Activated T-cell treated with anti-CD3 and anti-CD28 coated beads, Interleukin-2, amount 50 U/mL, for 72 hours (primary cell): ENCODE results near the gene PAX5. TPM values are rescaled to one million over a fixed set of nuclear protein-coding genes. Genes with fewer than 3 reads are reported as not detected.
A peak's percentile ranks its signal among the peaks of the same experiment; 100 is the strongest.
"Not testable (repeated sequence)": the region's sequence is repeated elsewhere in the genome, so short reads cannot be mapped to it uniquely, and the experiment has no call there.

Experiments
- ATAC-seq, 2 donors: fragments of 150-1000 bp; cut with Tn5 transposase; replicated peaks in 1 of 2; 2 replicates each; pipeline ENCODE4 v1.10.0; 2021; ENCODE audit warnings: moderate library complexity in 2 of 2, mild to moderate bottlenecking in 1 of 2
- DNase-seq, 2 donors: peaks; one replicate each; pipeline ENCODE4 v3.0.0; 2021 to 2022; ENCODE audit warnings: mixed read lengths in 1 of 2
- H3K27ac Mint-ChIP-seq: one replicate; pipeline ENCODE4 v1.8.0; 2022; ENCODE audit warnings: mild to moderate bottlenecking, moderate library complexity, mixed read lengths
- H3K27me3 Mint-ChIP-seq: one replicate; pipeline ENCODE4 v1.8.0; 2022; ENCODE audit warnings: low read depth, mixed read lengths
- H3K36me3 Mint-ChIP-seq, 2 donors: one replicate each; pipeline ENCODE4 v1.8.0; 2022; ENCODE audit warnings: mixed read lengths in 2 of 2, mild to moderate bottlenecking in 1 of 2; ENCODE audit not compliant: insufficient read depth in 2 of 2
- H3K4me1 Mint-ChIP-seq: one replicate; pipeline ENCODE4 v1.8.0; 2022; ENCODE audit warnings: low read depth, mixed read lengths
- H3K4me3 Mint-ChIP-seq, 2 donors: one replicate each; pipeline ENCODE4 v1.8.0; 2022; ENCODE audit warnings: mild to moderate bottlenecking in 2 of 2, mixed read lengths in 2 of 2, moderate library complexity in 2 of 2
- H3K9me3 Mint-ChIP-seq, 2 donors: one replicate each; pipeline ENCODE4 v1.8.0; 2022; ENCODE audit warnings: mixed read lengths in 2 of 2
- total RNA-seq, 2 donors: library from RNA; stranded (reverse); gene quantifications; one replicate each; pipeline ENCODE4 v1.2.3, GENCODE V29; 2022

Gene PAX5
- total RNA-seq, 2 donors from 2014 or later = 2.2 TPM

DNA sequence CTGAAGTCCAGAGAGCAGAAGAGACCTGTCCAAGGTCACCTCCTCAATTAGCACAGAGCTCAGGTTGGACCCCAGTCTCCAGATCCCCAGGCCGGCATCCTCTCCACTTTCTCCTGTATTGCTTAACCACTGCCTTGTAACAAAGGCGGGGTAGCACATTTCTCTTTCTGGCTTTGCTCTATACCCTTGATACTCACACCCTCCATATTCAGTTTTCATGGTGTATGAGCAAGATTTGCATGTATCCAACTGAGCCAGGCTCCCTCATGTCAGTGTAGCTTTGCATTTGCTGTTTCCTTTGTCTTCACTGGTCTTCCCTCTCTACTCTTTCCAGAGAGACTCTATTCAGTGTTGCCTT is 20.3 kb upstream of the PAX5 start:
- H3K36me3 Mint-ChIP-seq, ATAC-seq, H3K9me3 Mint-ChIP-seq, H3K4me1 Mint-ChIP-seq, H3K4me3 Mint-ChIP-seq, H3K27ac Mint-ChIP-seq, DNase-seq: not testable (repeated sequence)
- H3K27me3 Mint-ChIP-seq = peaks cover 49% of the 10 kb centered on the region

- DNase-seq (no peak), ATAC-seq (no peak)
- no peaks in the 10 kb centered on the region for H3K36me3 Mint-ChIP-seq
- no peak overlapping the region for H3K27ac Mint-ChIP-seq
- H3K9me3 Mint-ChIP-seq = no peaks in the 10 kb centered on the region
- no peaks in the 10 kb centered on the region for H3K4me1 Mint-ChIP-seq
- H3K27me3 Mint-ChIP-seq = peaks cover 46% of the 10 kb centered on the region
- H3K4me3 Mint-ChIP-seq = no peak overlapping the region
These were observed 19.8 kb upstream of the PAX5 start for GRCh38 chr9:37053684-37054362.

DNA sequence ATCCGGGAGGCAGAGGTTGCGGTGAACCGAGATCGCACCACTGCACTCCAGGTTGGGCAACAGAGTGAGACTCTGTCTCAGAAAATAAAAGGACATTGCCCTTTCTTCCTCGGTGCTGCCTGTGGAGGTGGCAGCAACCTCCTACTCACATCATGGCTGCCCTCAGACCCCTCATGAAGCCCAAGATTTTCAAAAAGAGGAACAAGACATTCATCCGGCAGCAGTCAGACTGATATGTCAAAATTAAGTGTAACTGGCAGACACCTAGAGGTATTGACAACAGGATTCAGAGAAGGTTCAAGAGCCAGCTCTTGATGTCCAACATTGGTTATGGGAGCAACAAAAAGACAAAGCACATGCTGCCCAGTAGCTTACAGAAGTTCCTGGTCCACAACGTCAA is 12.6 kb upstream of the PAX5 start:
- no peak for DNase-seq
- Mint-ChIP-seq H3K9me3 (no peaks in the 10 kb centered on the region), H3K4me1 (no peaks in the 10 kb centered on the region), H3K27ac (no peak overlapping the region), H3K27me3 (peaks cover 47% of the 10 kb centered on the region), H3K36me3 (no peaks in the 10 kb centered on the region), H3K4me3 (no peak overlapping the region)
- ATAC-seq = no peak

DNA sequence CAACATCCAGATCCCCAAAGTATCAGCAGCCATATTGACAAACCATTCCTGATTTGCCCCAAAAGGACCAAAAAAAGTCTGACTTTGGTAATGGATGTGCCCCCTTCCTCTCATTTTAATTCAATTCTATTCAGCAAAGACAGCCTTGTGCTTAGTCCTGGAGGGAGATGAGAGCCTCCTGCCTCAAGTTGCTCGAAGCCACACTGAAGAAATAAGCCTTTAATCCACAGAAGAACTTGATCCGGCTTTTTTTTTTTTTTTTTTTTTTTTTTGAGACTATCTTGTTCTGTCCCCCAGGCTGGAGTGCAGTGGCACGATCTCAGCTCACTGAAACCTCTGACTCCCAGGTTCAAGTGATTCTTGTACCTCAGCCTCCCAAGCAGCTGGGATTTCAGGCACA is 8.4 kb upstream of the PAX5 start:
- DNase-seq (no peak), ATAC-seq (no peak)
- no peaks in the 10 kb centered on the region for H3K9me3 Mint-ChIP-seq
- H3K4me3 Mint-ChIP-seq = no peak overlapping the region
- no peak overlapping the region for H3K27ac Mint-ChIP-seq
- peaks cover 76% of the 10 kb centered on the region for H3K27me3 Mint-ChIP-seq
- peaks cover 2% of the 10 kb centered on the region for H3K4me1 Mint-ChIP-seq
- no peaks in the 10 kb centered on the region for H3K36me3 Mint-ChIP-seq

DNA sequence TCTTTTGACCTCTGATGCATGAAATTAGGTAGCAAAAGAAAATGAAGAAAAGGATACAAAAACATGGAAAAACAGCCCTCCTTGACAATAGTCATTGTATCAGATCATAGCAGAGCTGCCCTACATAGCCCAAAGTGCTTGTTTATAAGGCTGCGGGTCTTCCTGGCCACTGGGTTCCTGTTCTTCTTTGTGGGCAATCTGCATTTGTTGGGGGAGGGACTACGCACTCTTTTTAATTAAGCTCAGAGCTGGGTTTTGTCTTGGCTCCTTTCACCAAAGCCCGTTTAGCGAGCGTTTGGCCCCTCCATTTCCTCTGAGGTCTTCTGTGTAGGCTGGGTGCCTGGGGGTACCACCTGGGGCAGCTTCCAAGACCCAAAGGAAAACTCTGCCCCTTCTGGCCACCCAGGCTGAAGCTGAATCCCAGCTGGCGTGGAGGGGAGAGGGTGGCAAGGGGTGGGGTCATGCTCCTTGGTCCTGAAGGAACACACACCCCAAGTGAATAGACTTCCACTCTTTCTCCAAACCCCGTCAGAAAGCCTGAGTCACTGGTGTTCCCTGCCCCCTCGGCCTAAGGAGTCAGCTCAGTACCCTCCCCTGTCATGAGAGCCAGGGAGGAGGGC is 6.5 kb upstream of the PAX5 start:
- no peak overlapping the region for H3K4me3 Mint-ChIP-seq
- no peak overlapping the region for H3K27ac Mint-ChIP-seq
- H3K4me1 Mint-ChIP-seq = peaks cover 16% of the 10 kb centered on the region
- ATAC-seq (no peak), DNase-seq (no peak)
- H3K27me3 Mint-ChIP-seq = peaks cover 79% of the 10 kb centered on the region
- H3K36me3 Mint-ChIP-seq = peaks cover 4 to 9% of the 10 kb centered on the region in 2 donors
- H3K9me3 Mint-ChIP-seq = no peaks in the 10 kb centered on the region

DNA sequence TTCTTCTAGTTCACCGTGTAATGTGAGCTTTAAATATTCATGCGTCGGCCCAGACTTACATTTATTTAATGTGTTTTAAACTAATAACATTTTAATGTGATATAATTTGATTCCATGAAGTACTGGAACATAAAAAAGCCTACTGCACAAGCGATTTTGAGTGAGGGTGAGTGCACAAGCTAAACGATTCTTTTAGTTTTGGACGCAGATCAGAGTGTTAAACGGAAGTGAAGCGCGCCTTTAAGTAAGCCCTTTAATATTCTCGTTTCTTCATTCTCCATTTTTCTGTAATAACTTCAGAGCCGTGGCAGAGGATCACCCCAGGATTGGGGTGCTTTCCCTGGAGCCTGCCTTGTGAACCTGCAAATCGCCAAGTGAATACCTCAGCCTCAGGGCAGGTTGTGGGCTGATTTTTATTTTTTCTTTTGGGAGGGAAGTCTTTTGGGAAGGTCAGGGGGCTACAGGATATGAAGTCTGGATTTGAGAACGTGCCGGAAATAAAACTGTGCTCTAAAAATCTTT is 4.9 kb upstream of the PAX5 start:
- H3K27me3 Mint-ChIP-seq = peaks cover 78% of the 10 kb centered on the region
- DNase-seq (no peak), ATAC-seq (no peak)
- peaks cover 27% of the 10 kb centered on the region for H3K4me1 Mint-ChIP-seq
- H3K36me3 Mint-ChIP-seq = peaks cover 4 to 9% of the 10 kb centered on the region in 2 donors
- H3K27ac Mint-ChIP-seq = no peak overlapping the region
- H3K9me3 Mint-ChIP-seq = no peaks in the 10 kb centered on the region
- no peak overlapping the region for H3K4me3 Mint-ChIP-seq

- no peak for DNase-seq
- Mint-ChIP-seq H3K27ac (no peak overlapping the region), H3K9me3 (no peaks in the 10 kb centered on the region), H3K4me3 (peak overlapping the region; percentile 90), H3K27me3 (peaks cover 76% of the 10 kb centered on the region), H3K36me3 (peaks cover 4 to 9% of the 10 kb centered on the region in 2 donors), H3K4me1 (peaks cover 27% of the 10 kb centered on the region)
- ATAC-seq = no peak
These were observed 4.4 kb upstream of the PAX5 start for GRCh38 chr9:37038302-37038942.

DNA sequence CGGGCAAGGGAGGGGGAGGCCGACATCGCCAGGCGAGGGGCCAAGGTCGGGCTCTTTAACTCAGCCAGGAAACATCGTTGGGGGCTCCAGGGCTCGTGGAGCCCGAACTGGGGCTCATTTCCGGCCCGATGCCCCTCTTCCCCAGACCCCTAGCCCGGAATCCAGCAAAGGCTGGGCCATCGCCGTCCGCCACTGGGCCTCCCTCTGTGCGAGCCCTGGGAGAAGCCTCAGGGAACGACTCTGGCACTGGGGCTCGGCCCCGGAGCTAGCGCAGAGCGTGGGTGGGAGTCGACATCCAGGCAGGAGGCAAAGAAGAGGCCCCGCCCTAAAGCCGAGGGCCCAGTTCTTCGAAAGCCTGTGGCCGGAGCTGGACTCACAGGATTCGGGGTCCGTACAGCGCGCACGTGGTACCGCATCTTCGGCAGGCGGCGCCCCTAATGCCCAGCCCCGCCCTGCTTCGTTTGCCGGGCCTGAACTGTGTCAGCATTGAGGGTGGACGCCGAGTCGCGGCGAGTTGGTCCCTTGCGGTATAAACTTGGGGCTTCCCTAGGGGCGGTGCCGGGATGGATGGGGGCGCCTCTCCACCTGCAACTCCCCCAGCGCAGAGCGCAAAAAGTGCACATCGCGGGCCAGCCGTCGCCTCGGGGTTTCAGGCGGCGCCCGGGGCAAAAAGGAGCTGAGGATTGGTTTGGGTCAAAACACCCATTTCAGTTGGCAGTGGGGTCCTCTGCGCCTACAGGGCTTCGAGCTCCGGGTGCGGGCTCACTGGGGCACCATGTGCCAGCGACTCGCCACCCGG is 3.6 kb upstream of the PAX5 start:
- Mint-ChIP-seq H3K27me3 (peaks cover 76% of the 10 kb centered on the region), H3K9me3 (no peaks in the 10 kb centered on the region), H3K27ac (peak overlapping the region; percentile 64), H3K4me1 (peaks cover 27% of the 10 kb centered on the region), H3K4me3 (peak overlapping the region; percentile 90), H3K36me3 (peaks cover 4 to 9% of the 10 kb centered on the region in 2 donors)
- DNase-seq (peak in 1 of 2 donors; percentile 24), ATAC-seq (peak in 1 of 2 donors; percentile 16)

GRCh38 chr9:37036776-37037502 is 2.9 kb upstream of the PAX5 start:
- Mint-ChIP-seq H3K4me3 (peak overlapping the region; percentile 90), H3K9me3 (no peaks in the 10 kb centered on the region), H3K4me1 (peaks cover 27% of the 10 kb centered on the region), H3K27ac (peak overlapping the region; percentile 64), H3K27me3 (peaks cover 77% of the 10 kb centered on the region), H3K36me3 (peaks cover 4 to 9% of the 10 kb centered on the region in 2 donors)
- ATAC-seq (peak; percentile 63 to 72), DNase-seq (peak; percentile 59 to 68)

- H3K27me3 Mint-ChIP-seq = peaks cover 77% of the 10 kb centered on the region
- no peaks in the 10 kb centered on the region for H3K9me3 Mint-ChIP-seq
- ATAC-seq (peak in 1 of 2 donors; percentile 12), DNase-seq (peak in 1 of 2 donors; percentile 36)
- peak overlapping the region; percentile 53 for H3K27ac Mint-ChIP-seq
- H3K4me3 Mint-ChIP-seq = peak overlapping the region; percentile 90
- peaks cover 4 to 9% of the 10 kb centered on the region in 2 donors for H3K36me3 Mint-ChIP-seq
- peaks cover 27% of the 10 kb centered on the region for H3K4me1 Mint-ChIP-seq
These were observed 2.3 kb upstream of the PAX5 start for GRCh38 chr9:37036371-37036775.

GRCh38 chr9:37035648-37036370 is 1.7 kb upstream of the PAX5 start:
- Mint-ChIP-seq H3K27ac (peak overlapping the region; percentile 53), H3K4me1 (peaks cover 27% of the 10 kb centered on the region), H3K4me3 (peak overlapping the region; percentile 90)

More at GRCh38 chr9:37035648-37036370, 1.7 kb upstream of the PAX5 start:
- H3K27me3 Mint-ChIP-seq = peaks cover 77% of the 10 kb centered on the region
- DNase-seq (peak in 1 of 2 donors; percentile 25), ATAC-seq (no peak)
- no peaks in the 10 kb centered on the region for H3K9me3 Mint-ChIP-seq
- peaks cover 4 to 9% of the 10 kb centered on the region in 2 donors for H3K36me3 Mint-ChIP-seq
